C4-2B (cell line): ENCODE measurements around the gene POFUT2.

Experiments
- ZFX ChIP-seq: fragments of 450-650 bp; IDR thresholded peaks from 2 replicates; pipeline ENCODE4 v1.6.1; 2017
- TF ChIP-seq, protein P1 (sequence below): fragments of 450-650 bp; conservative IDR thresholded peaks from 2 replicates; pipeline ENCODE4 v1.5.1; 2017; ENCODE audit warnings: mild to moderate bottlenecking

DNA sequence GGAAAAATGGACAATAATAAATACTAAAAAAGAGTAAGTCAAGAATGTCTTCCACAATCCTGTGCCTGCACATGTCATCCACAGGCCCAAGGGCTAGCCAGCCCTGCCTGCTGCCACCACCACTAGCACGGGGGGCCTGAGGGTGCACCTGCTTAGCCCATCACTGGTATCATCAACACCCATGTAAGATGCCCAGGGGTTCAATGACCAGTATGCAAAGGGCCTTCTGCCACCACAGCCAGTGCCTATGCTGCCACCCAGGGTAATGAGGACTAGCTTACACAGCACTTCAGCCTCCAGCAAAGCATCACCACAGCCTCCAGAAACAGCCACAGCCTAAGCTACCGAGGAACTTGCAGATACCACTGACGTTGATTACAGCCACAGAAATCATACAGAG is 46.3 kb downstream of the POFUT2 start:
- TF ChIP-seq, protein P1, sequence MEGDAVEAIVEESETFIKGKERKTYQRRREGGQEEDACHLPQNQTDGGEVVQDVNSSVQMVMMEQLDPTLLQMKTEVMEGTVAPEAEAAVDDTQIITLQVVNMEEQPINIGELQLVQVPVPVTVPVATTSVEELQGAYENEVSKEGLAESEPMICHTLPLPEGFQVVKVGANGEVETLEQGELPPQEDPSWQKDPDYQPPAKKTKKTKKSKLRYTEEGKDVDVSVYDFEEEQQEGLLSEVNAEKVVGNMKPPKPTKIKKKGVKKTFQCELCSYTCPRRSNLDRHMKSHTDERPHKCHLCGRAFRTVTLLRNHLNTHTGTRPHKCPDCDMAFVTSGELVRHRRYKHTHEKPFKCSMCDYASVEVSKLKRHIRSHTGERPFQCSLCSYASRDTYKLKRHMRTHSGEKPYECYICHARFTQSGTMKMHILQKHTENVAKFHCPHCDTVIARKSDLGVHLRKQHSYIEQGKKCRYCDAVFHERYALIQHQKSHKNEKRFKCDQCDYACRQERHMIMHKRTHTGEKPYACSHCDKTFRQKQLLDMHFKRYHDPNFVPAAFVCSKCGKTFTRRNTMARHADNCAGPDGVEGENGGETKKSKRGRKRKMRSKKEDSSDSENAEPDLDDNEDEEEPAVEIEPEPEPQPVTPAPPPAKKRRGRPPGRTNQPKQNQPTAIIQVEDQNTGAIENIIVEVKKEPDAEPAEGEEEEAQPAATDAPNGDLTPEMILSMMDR = no peak
- TF ChIP-seq ZFX = no peak
